Stimulated activated naive CD4-positive, alpha-beta T cell (primary cell): ENCODE results near the gene TNPO2.

Experiments used
- DNase-seq, 6 experiments: peaks; one replicate each; lab custom pipeline; 2025; lab: John Stamatoyannopoulos, UW

Gene TNPO2

GRCh38 chr19:12676384-12676792 lies 47.3 kb downstream of the TNPO2 start:
- DNase-seq, result peak; percentile 44 to 81 (median 72)

DNA sequence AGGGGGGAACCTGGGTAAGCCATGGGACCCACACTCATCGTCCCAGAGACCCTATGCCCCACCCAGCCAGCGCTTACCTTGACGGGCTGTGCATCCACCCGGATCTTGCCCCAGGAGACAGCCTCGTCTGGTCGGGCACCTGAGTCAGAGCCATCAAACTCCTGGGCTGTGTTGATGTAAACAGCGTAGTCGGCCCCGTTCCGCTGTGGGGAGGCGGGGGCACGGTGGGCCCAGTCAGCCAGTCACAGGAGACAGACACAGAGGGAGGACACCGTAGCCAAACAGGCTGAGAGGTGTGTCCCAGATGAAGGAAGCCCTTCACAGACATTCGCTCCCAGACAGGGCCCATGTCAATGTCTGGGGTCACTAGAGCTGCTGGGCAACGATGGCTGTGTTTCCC lies 47.8 kb downstream of the TNPO2 start:
- DNase-seq, result no peak

DNA sequence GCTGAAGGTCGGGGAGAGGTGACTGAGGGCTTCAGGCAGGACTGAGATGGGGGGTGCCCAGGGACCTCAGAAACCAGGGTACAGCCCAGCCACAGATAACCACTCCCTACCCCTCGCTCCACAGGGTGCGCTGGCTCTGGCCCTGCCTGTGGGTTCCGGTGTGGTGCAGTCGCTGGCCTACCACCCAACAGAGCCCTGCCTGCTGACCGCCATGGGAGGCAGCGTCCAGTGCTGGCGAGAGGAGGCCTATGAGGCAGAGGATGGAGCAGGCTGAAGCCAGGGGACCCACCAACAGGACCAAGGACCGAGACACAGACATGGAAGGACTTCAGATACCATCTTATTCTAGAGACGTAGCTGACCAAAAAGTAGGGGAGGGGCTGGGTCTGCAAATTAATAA lies 48.3 kb downstream of the TNPO2 start:
- no peak for DNase-seq

DNA sequence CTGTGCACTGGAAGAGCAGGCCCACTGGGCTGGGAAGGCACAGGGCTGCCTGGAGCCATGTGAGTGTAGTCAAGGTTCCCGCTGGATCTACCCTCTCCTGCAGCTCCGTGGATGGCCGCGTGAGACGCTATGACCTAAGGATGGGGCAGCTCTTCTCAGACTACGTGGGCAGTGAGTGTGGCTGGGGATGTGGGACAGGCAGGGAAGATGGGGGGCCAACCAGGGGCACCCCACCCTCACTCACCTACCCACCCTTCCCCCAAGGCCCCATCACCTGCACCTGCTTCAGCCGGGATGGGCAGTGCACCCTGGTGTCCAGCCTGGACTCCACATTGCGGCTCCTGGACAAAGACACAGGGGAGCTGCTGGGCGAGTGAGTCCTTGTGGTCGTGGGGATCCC lies 51.0 kb downstream of the TNPO2 start:
- DNase-seq, result no peak

GRCh38 chr19:12670159-12670928 lies 53.4 kb downstream of the TNPO2 start:
- DNase-seq, result no peak

GRCh38 chr19:12669270-12670158 lies 54.2 kb downstream of the TNPO2 start:
- DNase-seq, result peak; percentile 62 to 91 (median 72)

- peak; percentile 33 to 82 (median 72) for DNase-seq
Measured at GRCh38 chr19:12668932-12669269, 54.8 kb downstream of the TNPO2 start.

- no peak for DNase-seq
Measured at GRCh38 chr19:12668346-12668745, 55.4 kb downstream of the TNPO2 start.

- no peak for DNase-seq
Measured at GRCh38 chr19:12667731-12668302, 55.9 kb downstream of the TNPO2 start.

- peak; percentile 53 to 80 (median 72) for DNase-seq
Measured at GRCh38 chr19:12666265-12667048, 57.3 kb downstream of the TNPO2 start, which contains the start of the genes MAN2B1 and WDR83. Gene MAN2B1 (minus strand): TSS chr19:12666742. CDS start chr19:12666701, 41 bp downstream. Gene WDR83 (plus strand): TSS chr19:12666807. CDS start chr19:12669791, 2,984 bp downstream.

DNA sequence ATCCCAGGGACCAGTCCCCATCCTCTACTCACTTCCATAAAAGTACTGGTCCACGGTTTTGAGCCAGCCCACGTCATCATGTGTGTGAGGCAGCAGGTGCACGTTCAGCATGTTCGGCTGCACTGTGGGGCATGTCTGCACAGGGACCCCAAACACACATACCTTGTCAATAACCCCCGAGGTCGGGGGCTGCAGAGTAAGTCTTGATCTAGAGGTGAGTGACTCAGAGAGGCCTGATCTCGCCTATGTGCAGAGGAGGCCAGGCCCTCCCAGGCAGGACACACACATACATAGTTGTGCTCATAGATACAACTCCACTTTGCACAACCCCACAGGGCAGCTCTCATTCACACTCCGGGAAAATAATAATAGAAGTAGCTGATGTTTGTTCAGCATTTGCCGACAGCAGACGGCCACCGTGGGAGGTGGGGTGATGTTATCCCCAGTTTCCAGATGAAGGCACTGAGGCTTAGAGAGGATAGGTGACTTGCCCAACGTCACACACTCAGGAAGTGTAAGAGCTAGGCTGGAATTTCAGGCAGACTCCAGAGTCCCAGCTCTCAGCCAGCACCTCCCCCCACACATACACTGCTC lies 58.0 kb downstream of the TNPO2 start:
- peak in 2 of 6 experiments; percentile 35 to 38 for DNase-seq

- peak; percentile 27 to 61 (median 42) for DNase-seq
Measured at GRCh38 chr19:12665281-12665573, 58.5 kb downstream of the TNPO2 start.

- no peak for DNase-seq
Measured at GRCh38 chr19:12664406-12665280, 59.1 kb downstream of the TNPO2 start.

- DNase-seq, result no peak
Measured at GRCh38 chr19:12660980-12661379, 62.8 kb downstream of the TNPO2 start.

DNA sequence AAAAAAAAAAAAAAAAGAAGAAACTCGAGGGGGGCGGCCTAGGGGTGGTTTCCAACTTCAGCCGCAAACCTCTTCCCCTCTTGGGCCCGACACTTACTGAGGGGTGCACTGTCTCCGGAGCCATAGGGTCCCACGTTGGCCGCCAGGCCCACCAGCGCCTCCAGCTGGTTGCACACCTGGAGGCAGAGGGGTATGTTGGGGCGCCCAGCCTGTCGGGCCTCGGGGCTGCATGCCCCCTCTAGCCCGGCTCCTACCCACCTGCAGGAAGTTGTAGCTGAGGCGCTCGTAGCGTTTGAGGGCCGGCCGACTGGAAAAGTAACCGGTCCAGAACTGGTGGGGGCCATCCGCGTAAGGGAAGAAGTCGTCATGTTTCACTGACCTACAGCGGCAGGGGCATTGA lies 65.8 kb downstream of the TNPO2 start:
- DNase-seq, result no peak

DNA sequence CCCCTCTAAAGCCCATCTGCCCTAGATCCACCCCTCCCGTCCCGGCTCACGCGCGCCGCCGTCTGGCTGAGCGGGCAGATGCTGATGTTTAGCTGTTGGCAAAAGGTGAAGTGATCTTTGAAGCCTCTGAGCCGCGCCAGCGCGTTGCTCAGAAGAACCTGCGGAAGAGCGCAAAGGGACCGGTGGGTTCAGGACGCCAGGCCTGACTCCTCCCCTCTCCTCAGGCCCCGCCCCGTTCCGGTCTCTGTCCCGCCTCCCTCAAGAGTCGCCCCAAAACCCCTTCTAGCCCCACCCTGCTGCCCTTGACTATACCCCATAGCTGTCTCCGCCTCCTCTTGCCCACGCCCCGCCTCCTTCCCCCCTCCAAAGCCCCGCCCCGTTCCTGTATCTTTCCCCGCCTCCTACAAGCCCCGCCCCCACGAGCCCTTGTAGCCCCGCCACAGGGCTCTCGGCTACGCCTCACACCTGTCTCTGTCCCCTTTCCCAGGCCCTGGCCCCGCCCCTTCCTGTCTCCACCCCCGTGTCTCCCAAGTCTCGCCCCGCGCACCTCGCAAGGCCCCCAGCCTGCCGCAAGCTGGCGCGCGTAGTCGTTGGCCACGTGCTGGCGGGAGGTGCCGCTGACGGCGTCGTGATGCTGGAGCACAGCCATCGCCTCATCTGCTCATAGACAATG lies 66.7 kb downstream of the TNPO2 start:
- peak in 1 of 6 experiments; percentile 5 for DNase-seq

DNA sequence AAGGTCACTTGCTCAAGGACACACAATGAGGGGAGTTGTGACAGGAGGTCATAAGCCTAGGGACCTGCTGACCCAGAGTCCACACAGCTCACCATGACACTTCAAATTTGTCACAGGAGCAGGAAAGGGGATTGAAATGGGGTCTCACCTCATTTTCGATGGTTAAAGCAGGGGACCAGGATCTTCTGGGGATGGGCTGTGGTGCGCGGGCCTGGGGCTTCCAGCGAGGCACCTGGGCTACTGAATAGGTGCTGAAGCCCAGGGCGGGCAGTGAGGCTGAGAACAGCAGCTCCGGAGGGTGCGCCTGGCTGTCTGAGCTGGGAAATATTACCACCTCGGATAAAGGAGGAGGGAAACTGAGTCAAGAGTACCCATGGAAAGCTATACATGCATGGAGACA lies 68.2 kb downstream of the TNPO2 start:
- no peak for DNase-seq

DNA sequence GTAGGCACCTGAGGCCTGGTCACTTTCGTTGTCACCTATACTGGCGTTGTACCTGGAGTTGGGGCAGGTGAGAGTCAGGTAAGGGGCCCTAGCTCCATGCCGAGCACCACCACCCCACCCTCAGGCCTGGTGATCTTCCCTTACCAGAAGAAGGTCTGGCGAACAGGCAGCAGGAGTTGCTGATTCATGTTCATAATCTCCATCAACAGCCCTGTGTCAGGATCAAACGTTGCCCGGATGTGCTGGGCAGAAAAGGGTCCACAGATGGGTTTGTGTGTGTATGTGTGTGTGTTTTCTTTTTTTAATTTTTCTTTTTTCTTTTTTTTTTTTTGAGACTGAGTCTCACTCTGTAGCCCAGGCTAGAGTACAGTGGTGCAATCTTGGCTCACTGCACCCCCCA lies 71.5 kb downstream of the TNPO2 start:
- DNase-seq, result no peak

DNA sequence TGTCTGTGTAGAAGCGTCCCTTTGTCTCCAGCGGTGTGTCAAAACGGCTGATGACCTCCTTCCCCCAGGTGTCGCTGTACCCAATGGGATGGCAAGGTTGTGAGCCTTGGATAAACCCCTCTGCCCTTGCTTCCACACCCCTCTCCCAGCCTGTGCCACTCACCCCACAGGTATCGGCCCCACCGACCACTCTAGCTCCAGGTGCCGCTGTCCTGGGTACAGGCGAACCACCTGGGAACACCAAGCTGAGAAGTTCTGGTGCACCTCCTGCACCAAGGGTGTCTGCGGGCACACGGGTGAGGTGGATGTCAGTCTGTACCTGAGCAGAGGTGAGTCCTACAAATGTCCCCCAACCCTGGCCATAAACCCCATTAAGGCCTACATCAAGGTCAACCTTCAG lies 73.8 kb downstream of the TNPO2 start:
- DNase-seq, result no peak
